ENCODE measurements around the gene GPR15LG. TPM values are rescaled to one million over a fixed set of nuclear protein-coding genes. Genes with fewer than 3 reads are reported as not detected.

GPR15LG gene
- total and polyA plus RNA-seq, 2 experiments from 2014 or later: not detected

DNA sequence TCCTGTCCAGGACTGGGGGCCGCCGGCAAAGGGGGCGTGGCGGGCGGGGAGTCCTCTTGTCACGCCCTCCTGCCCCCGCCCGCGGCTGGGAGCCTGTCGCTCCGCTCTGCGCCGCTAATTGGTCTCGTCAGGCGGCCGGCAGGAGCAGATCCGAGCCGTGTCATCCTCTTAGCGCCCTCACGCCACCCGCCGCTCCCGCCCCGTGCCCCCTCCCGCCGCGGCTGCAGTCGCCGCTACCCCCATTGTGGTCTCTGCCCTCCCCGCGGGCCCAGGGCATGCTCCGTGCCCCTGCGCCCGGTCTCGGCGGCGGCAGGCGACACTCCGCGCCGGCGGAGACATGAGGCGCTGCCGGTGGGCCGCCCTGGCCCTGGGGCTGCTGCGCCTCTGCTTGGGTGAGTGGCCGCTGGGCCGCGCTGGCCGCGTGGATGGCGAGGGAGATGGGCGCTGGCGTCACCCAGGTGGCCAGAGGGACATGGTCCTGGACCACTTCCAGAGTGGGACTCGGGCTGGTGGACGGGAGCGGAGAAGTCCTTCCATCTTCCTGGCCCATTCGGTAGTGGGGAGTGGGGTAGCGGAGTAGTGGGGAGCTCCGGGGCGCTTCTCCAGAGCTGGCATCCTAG lies 20.9 kb downstream of the GPR15LG start, which contains the start of gene CDHR1:
Gene CDHR1, plus strand, starts transcription at position 114 of the 620 bp plus-strand sequence. Its CDS starts 224 bp downstream, at position 338.
- Histone ChIP-seq H2AFZ (peak within 1 kb of the TSS; percentile 98), H3F3A (replicated peaks; ENCODE audit: low read depth) (no peaks in the 10 kb centered on the region), H3K4me3 (peak within 1 kb of the TSS; percentile 78), H3K27ac (ENCODE audit: low read depth) (no peak within 1 kb of the TSS), H3K4me1 (ENCODE audit: insufficient read depth) (peaks cover 3% of the 10 kb centered on the region; the same call in 1 of the 2 replicates), H3K27me3 (ENCODE audit: insufficient read depth) (peaks cover 40% of the 10 kb centered on the region), H3K4me2 (peak within 1 kb of the TSS; percentile 94), H3K36me3 (ENCODE audit: insufficient read depth) (no peaks in the 10 kb centered on the region), H3K9me2 (ENCODE audit: insufficient read depth) (no peaks in the 10 kb centered on the region), H3K79me2 (replicated peaks; ENCODE audit: insufficient read depth) (no peaks in the 10 kb centered on the region), H4K20me1 (replicated peaks; ENCODE audit: insufficient read depth) (no peaks in the 10 kb centered on the region)
- H3K4me3 Mint-ChIP-seq: peak within 1 kb of the TSS; percentile 72
- no peaks in the 10 kb centered on the region for H3K36me3 Mint-ChIP-seq (ENCODE audit: low read depth)
- TF ChIP-seq ZNF331 (CRISPR knock-in tag; IDR thresholded peaks at IDR 0.05; ENCODE audit: low read depth) (no peak), CREB1 (CRISPR knock-in tag; IDR thresholded peaks at IDR 0.05; ENCODE audit: low read depth) (0 out of 2 replicates have a peak, but pooled peaks have one; percentile 5), POLR2AphosphoS5 (IDR thresholded peaks at IDR 0.05; ENCODE audit: low read depth) (no peak), JUNB (IDR thresholded peaks at IDR 0.05; ENCODE audit: unreplicated experiment) (no peak), REST (IDR thresholded peaks at IDR 0.05; ENCODE audit: unreplicated experiment) (no peak), ZNF114 (CRISPR knock-in tag; IDR thresholded peaks at IDR 0.05) (no peak), CTCF (conservative IDR thresholded peaks at IDR 0.05; ENCODE audit: low read depth in 2 of 2) (no peak)
- no peak within 1 kb of the TSS for H3K27ac Mint-ChIP-seq
- ATAC-seq: peak; percentile 81
- no peaks in the 10 kb centered on the region for H3K9me3 Mint-ChIP-seq
- DNase-seq (ENCODE audit: low spot score): peak; percentile 85
- peaks cover 40% of the 10 kb centered on the region for H3K27me3 Mint-ChIP-seq (ENCODE audit: insufficient read depth, low read depth, poor library complexity)
- H3K4me1 Mint-ChIP-seq: peaks cover 5% of the 10 kb centered on the region

DNA sequence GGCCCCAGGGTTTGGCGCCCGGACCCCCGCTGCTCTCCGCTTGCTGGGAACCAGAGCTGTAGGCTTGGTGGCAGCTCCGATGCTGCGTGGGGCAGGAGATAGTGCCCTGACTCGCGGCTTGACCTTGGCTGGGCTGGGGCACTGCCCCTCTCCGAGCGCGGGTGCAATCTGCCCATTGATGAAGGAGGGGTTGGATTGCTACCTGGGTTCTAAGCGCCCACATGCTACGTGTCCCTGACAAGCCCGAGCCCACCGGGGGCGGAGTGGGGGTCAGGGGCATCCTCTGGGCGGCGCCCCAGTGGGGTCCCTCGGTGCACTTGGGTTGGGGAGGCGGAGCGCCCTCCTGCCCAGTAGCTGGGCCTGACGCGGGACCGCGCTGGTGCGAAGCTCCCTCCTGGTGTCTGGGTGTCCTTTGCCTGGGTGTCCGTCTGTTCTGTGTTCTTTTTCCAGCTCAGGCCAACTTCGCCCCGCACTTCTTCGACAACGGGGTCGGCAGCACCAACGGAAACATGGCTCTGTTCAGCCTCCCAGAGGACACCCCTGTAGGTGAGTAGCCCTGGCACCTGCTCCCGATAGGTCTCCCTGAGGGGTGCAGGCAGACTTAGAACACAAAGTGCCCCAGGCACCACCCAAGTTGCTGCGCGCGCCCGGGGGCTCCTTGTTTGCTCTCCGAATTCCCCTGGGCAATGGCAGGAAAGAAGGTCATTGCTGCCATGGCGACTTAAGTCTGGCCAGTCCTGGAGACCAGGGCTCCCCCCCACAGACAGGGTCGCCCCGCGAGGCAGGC lies 21.6 kb downstream of the GPR15LG start:
- H3K4me3 ChIP-seq: peak overlapping the region; percentile 78
- ATAC-seq: peak; percentile 35
- Mint-ChIP-seq H3K4me3 (peak overlapping the region; percentile 72), H3K36me3 (ENCODE audit: low read depth) (no peaks in the 10 kb centered on the region), H3K4me1 (peaks cover 5% of the 10 kb centered on the region), H3K27me3 (ENCODE audit: insufficient read depth, low read depth, poor library complexity) (peaks cover 40% of the 10 kb centered on the region), H3K27ac (no peak overlapping the region), H3K9me3 (no peaks in the 10 kb centered on the region)
- H3F3A ChIP-seq (replicated peaks; ENCODE audit: low read depth): no peaks in the 10 kb centered on the region
- no peaks in the 10 kb centered on the region for H3K36me3 ChIP-seq (ENCODE audit: insufficient read depth)
- no peak for TF ChIP-seq STAT1 (IDR thresholded peaks at IDR 0.05; ENCODE audit: unreplicated experiment)
- no peak for TF ChIP-seq POLR2AphosphoS5 (IDR thresholded peaks at IDR 0.05; ENCODE audit: low read depth)
- no peak for TF ChIP-seq ZNF114 (CRISPR knock-in tag; IDR thresholded peaks at IDR 0.05)
- TF ChIP-seq EZH2phosphoT487 (IDR thresholded peaks at IDR 0.05; ENCODE audit: unreplicated experiment): no peak
- no peak for TF ChIP-seq REST (IDR thresholded peaks at IDR 0.05; ENCODE audit: unreplicated experiment)
- TF ChIP-seq JUNB (IDR thresholded peaks at IDR 0.05; ENCODE audit: unreplicated experiment): no peak
- H3K4me1 ChIP-seq (ENCODE audit: insufficient read depth): peaks cover 3% of the 10 kb centered on the region; the same call in 1 of the 2 replicates
- H3K79me2 ChIP-seq (replicated peaks; ENCODE audit: insufficient read depth): no peaks in the 10 kb centered on the region
- peak overlapping the region; percentile 98 for H2AFZ ChIP-seq
- DNase-seq (ENCODE audit: low spot score): no peak
- no peak overlapping the region for H3K27ac ChIP-seq (ENCODE audit: low read depth)
- peak overlapping the region; percentile 94 for H3K4me2 ChIP-seq
- H3K27me3 ChIP-seq (ENCODE audit: insufficient read depth): peaks cover 40% of the 10 kb centered on the region
- no peaks in the 10 kb centered on the region for H4K20me1 ChIP-seq (replicated peaks; ENCODE audit: insufficient read depth)
- H3K9me2 ChIP-seq (ENCODE audit: insufficient read depth): no peaks in the 10 kb centered on the region
